CD8-positive, alpha-beta memory T cell (primary cell): ENCODE data around the gene PTPRU. TPM values are rescaled to one million over a fixed set of nuclear protein-coding genes. Genes with fewer than 3 reads are reported as not detected.

Experiments used
- CTCF ChIA-PET: fragments of 350-600 bp; sonication (Branson Sonifier 250); formaldehyde crosslinking; loops from one replicate; lab custom pipeline; 2021; ENCODE audit warnings: antibody characterized with exemption; lab: Charles Lee
- POLR2A ChIA-PET: fragments of 350-600 bp; sonication (Branson Sonifier 250); formaldehyde crosslinking; loops from one replicate; lab custom pipeline; 2021; ENCODE audit warnings: antibody characterized with exemption; lab: Charles Lee
- DNase-seq, 5 donors: peaks; one replicate each; pipeline versions ENCODE4 v3.0.0 to v3.0.0-alpha.2; 2020 to 2022; ENCODE audit warnings: mixed read lengths in 1 of 5
- H3K27ac ChIP-seq: one replicate; pipeline ENCODE4 v1.7.0; 2013; ENCODE audit warnings: low read depth, mild to moderate bottlenecking, low read length, moderate library complexity
- H3K27me3 ChIP-seq: 2 replicates; pipeline ENCODE4 v1.7.0; 2013; ENCODE audit warnings: low read length, mild to moderate bottlenecking; ENCODE audit not compliant: insufficient read depth, poor library complexity, severe bottlenecking
- H3K36me3 ChIP-seq: 2 replicates; pipeline ENCODE4 v1.7.0; 2013; ENCODE audit warnings: mild to moderate bottlenecking, low read length, moderate library complexity; ENCODE audit not compliant: insufficient read depth
- H3K4me1 ChIP-seq: 2 replicates; pipeline ENCODE4 v1.7.0; 2013; ENCODE audit warnings: mild to moderate bottlenecking, low read length, moderate library complexity; ENCODE audit not compliant: insufficient read depth
- H3K4me3 ChIP-seq: 2 replicates; pipeline ENCODE4 v1.7.0; 2013; ENCODE audit warnings: mild to moderate bottlenecking, low read length
- H3K9me3 ChIP-seq: 2 replicates; pipeline ENCODE4 v1.7.0; 2013; ENCODE audit warnings: mild to moderate bottlenecking, low read length
- H3K27ac Mint-ChIP-seq, 8 donors: one replicate each; pipeline ENCODE4 v1.8.0; 2020 to 2021; ENCODE audit warnings: mixed read lengths in 8 of 8, mild to moderate bottlenecking in 6 of 8, inconsistent platforms in 3 of 8, moderate library complexity in 3 of 8
- H3K27me3 Mint-ChIP-seq, 2 donors: one replicate each; pipeline ENCODE4 v1.8.0; 2020 to 2021; ENCODE audit warnings: mixed read lengths in 2 of 2, mild to moderate bottlenecking in 1 of 2, moderate library complexity in 1 of 2
- H3K36me3 Mint-ChIP-seq, 3 donors: one replicate each; pipeline ENCODE4 v1.8.0; 2020 to 2021; ENCODE audit warnings: mixed read lengths in 3 of 3, inconsistent platforms in 1 of 3, mild to moderate bottlenecking in 1 of 3
- H3K4me1 Mint-ChIP-seq, 3 donors: one replicate each; pipeline ENCODE4 v1.8.0; 2020 to 2021; ENCODE audit warnings: mixed read lengths in 3 of 3, inconsistent platforms in 1 of 3, mild to moderate bottlenecking in 1 of 3
- H3K4me3 Mint-ChIP-seq, 7 donors: one replicate each; pipeline ENCODE4 v1.8.0; 2020 to 2021; ENCODE audit warnings: mixed read lengths in 7 of 7, mild to moderate bottlenecking in 6 of 7, moderate library complexity in 4 of 7, inconsistent platforms in 2 of 7
- H3K9me3 Mint-ChIP-seq, 5 donors: one replicate each; pipeline ENCODE4 v1.8.0; 2020 to 2022; ENCODE audit warnings: mixed read lengths in 5 of 5, mild to moderate bottlenecking in 3 of 5, moderate library complexity in 2 of 5, inconsistent platforms in 1 of 5
- polyA plus RNA-seq: library from polyadenylated mRNA; unstranded; fragments of 300-500 nt; fragmentation: Illumina TruSeq; gene quantifications from one replicate; pipeline ENCODE4 v1.2.3, GENCODE V29; 2021
- total RNA-seq, 2 experiments: library from RNA; stranded (reverse); gene quantifications; one replicate each; pipeline ENCODE4 v1.2.3, GENCODE V29; 2021

The PTPRU gene
- total and polyA plus RNA-seq, 3 experiments from 2014 or later = 0.13 to 0.62 (median 0.51) TPM

DNA sequence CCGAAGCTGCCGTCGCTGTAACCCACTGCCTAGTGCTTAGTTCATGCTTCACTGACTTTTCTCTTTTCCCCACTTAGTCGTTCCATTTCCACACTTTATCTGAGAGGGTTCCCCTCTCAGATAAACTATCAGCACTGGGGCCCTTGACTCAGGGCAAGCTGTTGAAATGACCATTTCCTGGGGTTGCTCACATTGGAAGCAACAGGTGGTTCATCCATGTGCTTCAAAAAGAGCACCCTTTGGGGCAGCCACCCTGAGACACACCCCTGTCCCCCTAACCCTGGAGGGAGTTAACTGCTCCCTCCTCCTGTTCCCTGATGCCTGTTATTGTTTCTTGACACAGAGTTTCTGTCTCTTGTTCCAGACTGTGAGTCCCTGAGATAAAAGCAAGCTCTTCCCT is 107.2 kb downstream of the PTPRU start:
- H3K27ac ChIP-seq = no peak overlapping the region
- no peaks in the 10 kb centered on the region for H3K27me3 ChIP-seq
- H3K36me3 Mint-ChIP-seq = no peaks in the 10 kb centered on the region
- H3K36me3 ChIP-seq = no peaks in the 10 kb centered on the region
- peaks cover 12 to 61% of the 10 kb centered on the region in 2 donors for H3K27me3 Mint-ChIP-seq
- ChIA-PET POLR2A (no interaction called here), CTCF (no interaction called here)
- no peak for DNase-seq
- no peaks in the 10 kb centered on the region for H3K4me1 ChIP-seq
- H3K4me1 Mint-ChIP-seq = no peaks in the 10 kb centered on the region
- no peak overlapping the region for H3K4me3 Mint-ChIP-seq
- no peaks in the 10 kb centered on the region for H3K9me3 ChIP-seq
- no peaks in the 10 kb centered on the region for H3K9me3 Mint-ChIP-seq
- H3K27ac Mint-ChIP-seq = no peak overlapping the region
- no peak overlapping the region for H3K4me3 ChIP-seq

DNA sequence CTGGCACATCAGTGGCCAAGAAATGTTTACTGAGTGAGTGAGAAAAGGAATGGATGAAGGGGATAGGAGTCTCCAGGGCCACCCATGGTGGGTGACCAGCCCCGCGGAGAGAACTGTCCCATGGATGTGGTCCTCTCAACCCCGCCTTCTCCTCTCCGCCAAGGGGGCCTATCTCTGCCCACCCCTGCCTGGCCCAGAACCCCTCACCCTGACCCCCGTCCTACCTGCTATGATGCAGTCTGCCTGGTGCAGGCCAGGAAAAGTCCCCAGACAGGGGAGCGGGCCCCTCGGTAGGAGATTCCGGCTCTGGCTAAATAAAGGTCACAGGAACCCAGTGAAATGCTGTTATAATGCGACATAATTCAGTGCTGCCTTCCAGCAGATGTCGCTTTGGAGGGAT is 107.6 kb downstream of the PTPRU start:
- no peak for DNase-seq
- CTCF ChIA-PET = no interaction called here
- no peaks in the 10 kb centered on the region for H3K9me3 ChIP-seq

DNA sequence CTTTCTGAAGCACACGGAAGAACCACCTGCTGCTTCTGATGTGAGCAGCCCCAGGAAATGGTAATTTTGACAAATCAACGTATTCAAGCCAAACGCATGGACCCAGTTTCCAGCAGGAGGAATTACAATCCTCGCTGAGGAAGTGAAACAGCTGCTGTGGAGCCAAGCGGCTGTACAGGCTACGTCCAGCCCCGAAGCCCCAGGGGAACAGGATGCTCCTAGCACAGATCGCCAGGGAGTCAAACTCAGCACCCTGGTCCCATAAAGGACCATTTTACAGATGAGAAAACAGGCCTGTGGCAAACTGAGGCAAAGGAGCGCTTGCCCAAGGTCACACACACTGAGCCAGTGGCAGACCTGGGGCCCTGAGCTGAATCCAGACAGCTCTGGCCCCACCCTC is 108.0 kb downstream of the PTPRU start:
- Mint-ChIP-seq H3K36me3 (no peaks in the 10 kb centered on the region), H3K27me3 (peaks cover 12 to 59% of the 10 kb centered on the region in 2 donors), H3K9me3 (peaks cover 0 to 1% (median 0%) of the 10 kb centered on the region in 5 donors), H3K27ac (peak overlapping the region in 1 of 8 donors; percentile 50), H3K4me3 (no peak overlapping the region), H3K4me1 (no peaks in the 10 kb centered on the region)
- no peak overlapping the region for H3K27ac ChIP-seq
- no peaks in the 10 kb centered on the region for H3K36me3 ChIP-seq
- ChIA-PET POLR2A (no interaction called here), CTCF (no interaction called here)
- H3K27me3 ChIP-seq = no peaks in the 10 kb centered on the region
- no peaks in the 10 kb centered on the region for H3K9me3 ChIP-seq
- H3K4me1 ChIP-seq = no peaks in the 10 kb centered on the region
- no peak for DNase-seq
- H3K4me3 ChIP-seq = no peak overlapping the region

More for the DNA sequence above, 107.6 kb downstream of the PTPRU start:
- Mint-ChIP-seq H3K27me3 (peaks cover 12 to 61% of the 10 kb centered on the region in 2 donors), H3K9me3 (no peaks in the 10 kb centered on the region), H3K4me3 (no peak overlapping the region), H3K27ac (peak overlapping the region in 1 of 8 donors; percentile 50), H3K4me1 (no peaks in the 10 kb centered on the region), H3K36me3 (no peaks in the 10 kb centered on the region)
- no peaks in the 10 kb centered on the region for H3K36me3 ChIP-seq
- H3K27me3 ChIP-seq = no peaks in the 10 kb centered on the region
- H3K4me3 ChIP-seq = no peak overlapping the region
- no peaks in the 10 kb centered on the region for H3K4me1 ChIP-seq
- POLR2A ChIA-PET = no interaction called here
- H3K27ac ChIP-seq = no peak overlapping the region

DNA sequence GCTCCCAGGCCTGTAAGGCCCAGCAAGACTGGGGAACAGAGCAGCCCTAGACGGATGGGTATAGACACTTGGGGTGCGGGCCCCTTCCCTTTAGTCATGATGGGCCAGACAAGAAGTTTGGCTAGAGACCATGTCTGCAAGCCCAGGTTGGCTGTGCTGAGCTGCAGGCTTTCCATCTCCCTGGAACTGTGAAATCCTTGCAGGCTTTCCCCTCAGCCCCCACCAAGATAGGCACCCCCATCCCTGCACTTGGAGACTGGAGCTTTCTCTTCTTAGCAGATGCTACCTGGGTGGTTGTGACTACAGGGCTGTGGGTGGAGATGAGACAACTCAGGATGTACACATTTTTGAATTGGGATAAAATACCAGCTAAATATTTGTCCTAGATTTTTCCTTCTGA is 110.3 kb downstream of the PTPRU start:
- no peak overlapping the region for H3K27ac Mint-ChIP-seq
- H3K9me3 Mint-ChIP-seq = peaks cover 0 to 2% (median 0%) of the 10 kb centered on the region in 5 donors
- peaks cover 15 to 55% of the 10 kb centered on the region in 2 donors for H3K27me3 Mint-ChIP-seq
- H3K27me3 ChIP-seq = no peaks in the 10 kb centered on the region
- DNase-seq = no peak
- H3K36me3 ChIP-seq = no peaks in the 10 kb centered on the region
- ChIA-PET CTCF (no interaction called here), POLR2A (no interaction called here)
- H3K27ac ChIP-seq = no peak overlapping the region
- H3K4me1 ChIP-seq = no peaks in the 10 kb centered on the region
- H3K4me3 ChIP-seq = no peak overlapping the region
- no peak overlapping the region for H3K4me3 Mint-ChIP-seq
- no peaks in the 10 kb centered on the region for H3K4me1 Mint-ChIP-seq
- H3K36me3 Mint-ChIP-seq = no peaks in the 10 kb centered on the region
- no peaks in the 10 kb centered on the region for H3K9me3 ChIP-seq

DNA sequence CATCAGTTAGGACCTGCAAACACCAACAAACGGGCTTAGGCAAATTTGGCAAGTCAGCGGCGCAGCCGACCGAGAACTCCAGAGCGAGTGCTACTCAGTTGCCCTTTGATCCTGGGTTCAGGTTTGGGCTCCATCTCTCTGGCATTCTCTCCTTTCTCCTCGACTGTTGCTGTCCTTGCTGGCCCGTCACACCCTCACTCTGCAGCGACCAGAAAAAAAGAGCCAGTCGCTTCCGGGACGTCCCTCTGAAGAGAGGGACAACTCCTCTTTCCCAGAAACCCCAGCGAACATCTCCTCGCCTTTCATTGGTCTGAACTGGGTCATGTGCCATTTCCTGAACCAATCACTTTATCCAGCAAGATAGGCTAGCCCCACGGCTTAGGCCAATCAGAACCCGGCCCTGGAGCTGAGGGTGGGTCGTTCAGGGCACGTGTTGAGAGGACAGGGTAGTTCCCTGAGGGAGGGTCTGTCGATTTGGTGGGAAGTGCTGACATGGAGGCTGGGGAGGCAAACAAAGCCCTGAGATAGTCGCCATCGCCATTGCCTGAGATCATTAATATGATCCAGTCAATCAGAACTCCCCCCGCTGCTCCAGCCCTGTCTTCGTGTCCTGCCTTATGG is 113.7 kb downstream of the PTPRU start:
- H3K9me3 ChIP-seq = no peaks in the 10 kb centered on the region
- H3K36me3 ChIP-seq = no peaks in the 10 kb centered on the region
- CTCF ChIA-PET = no interaction called here
- no peaks in the 10 kb centered on the region for H3K4me1 Mint-ChIP-seq
- no peak overlapping the region for H3K4me3 ChIP-seq
- no peak overlapping the region for H3K27ac ChIP-seq
- H3K9me3 Mint-ChIP-seq = peaks cover 0 to 2% (median 0%) of the 10 kb centered on the region in 5 donors
- no peaks in the 10 kb centered on the region for H3K27me3 ChIP-seq
- no peak overlapping the region for H3K4me3 Mint-ChIP-seq
- no peak for DNase-seq
- H3K36me3 Mint-ChIP-seq = no peaks in the 10 kb centered on the region
- no peak overlapping the region for H3K27ac Mint-ChIP-seq
- POLR2A ChIA-PET = no interaction called here
- no peaks in the 10 kb centered on the region for H3K4me1 ChIP-seq
- peaks cover 9 to 42% of the 10 kb centered on the region in 2 donors for H3K27me3 Mint-ChIP-seq

DNA sequence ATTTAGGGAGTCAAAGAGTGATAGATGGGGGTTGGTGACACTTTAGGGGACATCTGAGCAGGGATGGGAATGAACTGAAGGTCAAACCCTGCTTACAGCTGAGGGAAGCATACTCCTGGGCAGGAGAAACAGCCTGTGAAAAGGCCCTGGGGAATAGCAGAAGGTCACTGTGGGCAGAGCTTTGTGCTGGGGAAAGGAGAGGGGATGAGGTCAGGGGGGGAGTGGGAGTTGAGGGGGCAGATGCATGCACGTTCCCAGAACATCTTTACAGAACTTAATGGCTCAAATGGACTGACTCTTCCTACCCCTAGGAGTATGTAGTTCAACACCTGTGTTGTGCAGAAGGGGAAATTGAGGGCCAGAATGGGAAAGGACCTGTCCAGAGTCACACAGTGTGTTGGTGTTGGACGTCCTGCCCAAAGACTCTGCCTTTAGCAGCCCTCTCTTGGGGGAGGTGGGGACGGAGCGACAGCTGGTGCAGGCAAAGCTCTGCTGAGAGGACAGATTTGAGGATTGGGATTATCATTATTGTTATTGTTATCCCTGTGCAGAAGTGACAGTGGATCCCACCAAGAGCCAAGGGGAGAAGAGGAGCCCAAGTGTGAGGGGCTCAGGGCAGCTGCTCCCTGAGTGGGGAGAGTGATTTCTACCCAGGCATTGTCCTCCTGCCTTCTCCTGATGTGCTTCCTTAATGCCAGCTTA is 116.5 kb downstream of the PTPRU start:
- Mint-ChIP-seq H3K27me3 (peaks cover 4 to 46% of the 10 kb centered on the region in 2 donors), H3K4me3 (no peak overlapping the region), H3K36me3 (no peaks in the 10 kb centered on the region), H3K4me1 (no peaks in the 10 kb centered on the region), H3K27ac (no peak overlapping the region), H3K9me3 (peaks cover 0 to 2% (median 0%) of the 10 kb centered on the region in 5 donors)
- H3K4me3 ChIP-seq = no peak overlapping the region
- POLR2A ChIA-PET = no interaction called here
- DNase-seq = no peak
- CTCF ChIA-PET = no interaction called here
- no peaks in the 10 kb centered on the region for H3K9me3 ChIP-seq
- H3K4me1 ChIP-seq = no peaks in the 10 kb centered on the region
- H3K27ac ChIP-seq = no peak overlapping the region
- H3K27me3 ChIP-seq = no peaks in the 10 kb centered on the region
- no peaks in the 10 kb centered on the region for H3K36me3 ChIP-seq

DNA sequence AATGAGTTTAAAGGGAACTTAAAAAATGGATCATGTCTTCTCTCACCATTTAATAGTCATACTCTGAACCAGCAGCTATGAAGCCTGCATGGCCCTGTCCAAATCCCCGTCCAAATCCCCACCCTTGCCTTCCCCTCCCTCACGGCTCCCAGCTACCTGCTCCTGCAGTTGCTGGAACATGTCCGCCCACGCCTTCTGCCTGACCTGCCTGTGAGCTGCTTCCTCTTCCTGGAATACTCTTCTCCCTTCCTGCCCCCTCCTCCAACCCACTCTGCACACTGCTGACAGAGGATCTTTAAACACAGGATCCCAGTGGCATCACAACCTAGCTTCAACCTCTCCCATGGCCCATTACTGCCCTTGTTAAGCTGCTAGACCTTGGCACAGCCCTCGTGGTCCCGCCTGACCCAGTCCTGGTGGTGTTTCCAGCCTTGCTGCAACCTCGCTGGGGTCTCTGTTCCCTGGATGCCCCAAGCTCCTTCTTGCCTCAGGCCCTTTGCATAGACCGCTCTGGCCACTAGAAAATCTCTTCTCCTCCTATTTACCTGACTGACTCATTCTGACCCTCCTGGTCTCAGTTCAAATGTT is 118.3 kb downstream of the PTPRU start:
- Histone ChIP-seq H3K27ac (no peak overlapping the region), H3K27me3 (no peaks in the 10 kb centered on the region), H3K4me1 (no peaks in the 10 kb centered on the region), H3K4me3 (no peak overlapping the region), H3K36me3 (no peaks in the 10 kb centered on the region), H3K9me3 (no peaks in the 10 kb centered on the region)
- ChIA-PET POLR2A (no interaction called here), CTCF (no interaction called here)
- DNase-seq = no peak
- Mint-ChIP-seq H3K4me1 (no peaks in the 10 kb centered on the region), H3K4me3 (no peak overlapping the region), H3K27ac (no peak overlapping the region), H3K27me3 (peaks cover 4 to 43% of the 10 kb centered on the region in 2 donors), H3K9me3 (no peaks in the 10 kb centered on the region), H3K36me3 (no peaks in the 10 kb centered on the region)

DNA sequence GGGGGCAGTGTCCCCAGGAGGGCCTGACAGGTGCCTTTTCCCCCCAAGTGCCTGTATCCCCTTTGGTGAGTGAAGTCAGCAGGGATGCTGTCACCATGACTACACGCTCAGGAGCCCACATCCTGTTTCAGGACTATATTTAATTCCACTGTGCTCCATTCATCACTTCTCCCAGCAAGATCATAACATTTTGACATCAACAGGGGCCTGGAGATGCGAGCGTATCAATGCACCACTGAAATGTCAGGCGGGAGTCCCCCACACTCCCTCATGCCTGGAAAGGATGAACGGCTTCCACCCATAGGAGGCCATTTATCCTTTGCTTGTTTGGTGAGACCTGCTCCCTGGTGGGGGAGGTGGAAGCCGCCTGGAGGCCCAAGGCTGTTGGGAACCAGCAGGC is 119.1 kb downstream of the PTPRU start:
- Histone ChIP-seq H3K27ac (no peak overlapping the region), H3K36me3 (no peaks in the 10 kb centered on the region), H3K27me3 (no peaks in the 10 kb centered on the region), H3K4me1 (no peaks in the 10 kb centered on the region), H3K9me3 (no peaks in the 10 kb centered on the region), H3K4me3 (no peak overlapping the region)
- ChIA-PET POLR2A (no interaction called here), CTCF (no interaction called here)
- H3K27ac Mint-ChIP-seq = no peak overlapping the region
- H3K27me3 Mint-ChIP-seq = peaks cover 4 to 45% of the 10 kb centered on the region in 2 donors
- no peak overlapping the region for H3K4me3 Mint-ChIP-seq
- H3K9me3 Mint-ChIP-seq = no peaks in the 10 kb centered on the region
- H3K4me1 Mint-ChIP-seq = no peaks in the 10 kb centered on the region
- no peak for DNase-seq
- H3K36me3 Mint-ChIP-seq = no peaks in the 10 kb centered on the region
